Lung (tissue), 12 donors: Measurements from ENCODE around the gene PUS10. TPM values are rescaled to one million over a fixed set of nuclear protein-coding genes. Genes with fewer than 3 reads are reported as not detected.

ENCODE experiments used
- ATAC-seq: fragments of 200-7000 bp; cut with Tn5 transposase; one replicate; pipeline ENCODE4 v1.9.1; 2020; ENCODE audit warnings: moderate number of reproducible peaks; ENCODE audit not compliant: insufficient read depth, low FRiP score
- DNase-seq, 3 donors: peaks; one replicate each; pipeline ENCODE4 v3.0.0-alpha.2; 2013 to 2017
- H3K27ac ChIP-seq, 2 donors: one replicate each; pipeline ENCODE4 v1.5.1; 2013; ENCODE audit warnings: mild to moderate bottlenecking in 2 of 2, moderate library complexity in 2 of 2, control low read depth in 1 of 2, inconsistent platforms in 1 of 2, low read depth in 1 of 2, low read length in 1 of 2
- H3K27me3 ChIP-seq, 3 donors: one replicate each; pipeline ENCODE4 v1.5.1; 2013; ENCODE audit warnings: low read length in 2 of 3; ENCODE audit not compliant: control insufficient read depth in 3 of 3, insufficient read depth in 3 of 3
- H3K36me3 ChIP-seq, 4 donors: one replicate each; pipeline ENCODE4 v1.5.1; 2013; ENCODE audit warnings: low read length in 4 of 4, mild to moderate bottlenecking in 1 of 4, moderate library complexity in 1 of 4; ENCODE audit not compliant: control insufficient read depth in 4 of 4, insufficient read depth in 4 of 4
- H3K4me1 ChIP-seq, 5 donors: one replicate each; pipeline ENCODE4 v1.5.1; 2013; ENCODE audit warnings: low read length in 5 of 5, mild to moderate bottlenecking in 2 of 5, moderate library complexity in 1 of 5; ENCODE audit not compliant: control insufficient read depth in 5 of 5, insufficient read depth in 5 of 5
- H3K4me3 ChIP-seq: one replicate; pipeline ENCODE4 v1.5.1; 2013; ENCODE audit warnings: mild to moderate bottlenecking, control low read depth, moderate library complexity
- H3K9ac ChIP-seq, 2 donors: one replicate each; pipeline ENCODE4 v1.5.1; 2013; ENCODE audit warnings: low read length in 2 of 2, control low read depth in 1 of 2; ENCODE audit not compliant: insufficient read depth in 1 of 2
- H3K9me3 ChIP-seq, 4 donors: one replicate each; pipeline ENCODE4 v1.5.1; 2013; ENCODE audit warnings: low read length in 3 of 4, mild to moderate bottlenecking in 1 of 4, moderate library complexity in 1 of 4; ENCODE audit not compliant: control insufficient read depth in 4 of 4, insufficient read depth in 3 of 4
- CTCF ChIP-seq: IDR thresholded peaks from 2 replicates; pipeline ENCODE4 v1.5.1; 2012; ENCODE audit warnings: mild to moderate bottlenecking; ENCODE audit errors: control extremely low read depth, extremely low read depth
- WGBS, 2 donors: extraction: QIAGEN DNeasy Blood & Tissue Kit; methylation state at CpG; one replicate each; pipeline ENCODE4 v1.1.7; 2013; 5-methylcytosine and 5-hydroxymethylcytosine counted together
- polyA plus RNA-seq, 2 donors: library from polyadenylated mRNA; stranded (reverse); fragments of 200-250 nt; gene quantifications; one replicate each; pipeline ENCODE4 v1.2.1, GENCODE V29; 2013
- total RNA-seq, 2 donors: library from RNA; depleted of rRNA in 1 of 2; stranded (reverse); fragments of >200 nt in 1 of 2; gene quantifications; one replicate each; pipeline ENCODE4 v1.2.1, GENCODE V29; 2014 to 2021
- donor health status: control.
- donor health status: control.
- donor health status: Bipolar disorder and iron deficiency.
- donor health status: healthy.
- donor health status: DM: yes; HTN: yes; CAD: no.

The PUS10 gene
- total and polyA plus RNA-seq, 4 donors = 3.4 to 15.8 (median 5.9) TPM

- Histone ChIP-seq H3K27me3 (no peaks in the 10 kb centered on the region), H3K9me3 (no peaks in the 10 kb centered on the region), H3K27ac (no peak overlapping the region), H3K36me3 (no peaks in the 10 kb centered on the region), H3K9ac (no peak overlapping the region), H3K4me1 (no peaks in the 10 kb centered on the region), H3K4me3 (no peak overlapping the region)
- no peak for TF ChIP-seq CTCF
- 70 to 79% methylated on average over 7 of the region's 7 CpGs for WGBS, 2 donors
- ATAC-seq (no peak), DNase-seq (no peak)
Measured at GRCh38 chr2:60964651-60965498, 53.2 kb downstream of the PUS10 start.

GRCh38 chr2:60963190-60963589 is 54.9 kb downstream of the PUS10 start:
- DNase-seq = no peak
- TF ChIP-seq CTCF = no peak
- Histone ChIP-seq H3K27me3 (no peaks in the 10 kb centered on the region), H3K4me3 (no peak overlapping the region), H3K4me1 (peaks cover 0 to 1% (median 0%) of the 10 kb centered on the region in 5 donors), H3K27ac (no peak overlapping the region), H3K36me3 (peaks cover 0 to 1% (median 0%) of the 10 kb centered on the region in 4 donors), H3K9ac (no peak overlapping the region), H3K9me3 (no peaks in the 10 kb centered on the region)
- ATAC-seq = no peak

GRCh38 chr2:60962528-60962927 is 55.5 kb downstream of the PUS10 start:
- WGBS, 2 donors = 60 to 76% methylated on average over 2 of the region's 2 CpGs
- no peak overlapping the region for H3K9ac ChIP-seq
- H3K4me1 ChIP-seq = peaks cover 0 to 1% (median 0%) of the 10 kb centered on the region in 5 donors
- H3K27ac ChIP-seq = no peak overlapping the region
- no peaks in the 10 kb centered on the region for H3K9me3 ChIP-seq
- DNase-seq = no peak
- TF ChIP-seq CTCF = no peak
- H3K4me3 ChIP-seq = no peak overlapping the region
- H3K36me3 ChIP-seq = peaks cover 0 to 1% (median 0%) of the 10 kb centered on the region in 4 donors
- H3K27me3 ChIP-seq = no peaks in the 10 kb centered on the region
- ATAC-seq = no peak
